GM19463 (cell line): Measurements from ENCODE around the gene RNGTT.
"Not testable (repeated sequence)": the region's sequence is repeated elsewhere in the genome, so short reads cannot be mapped to it uniquely, and the experiment has no call there.

Experiments
- ATAC-seq: cut with Tn5 transposase; IDR thresholded peaks from one replicate; pipeline ENCODE4 v1.9.1; 2021; ENCODE audit warnings: mild to moderate bottlenecking, moderate library complexity; ENCODE audit not compliant: unreplicated experiment

Gene RNGTT

GRCh38 chr6:88914895-88915598 is 48.4 kb downstream of the RNGTT start:
- no peak for ATAC-seq

DNA sequence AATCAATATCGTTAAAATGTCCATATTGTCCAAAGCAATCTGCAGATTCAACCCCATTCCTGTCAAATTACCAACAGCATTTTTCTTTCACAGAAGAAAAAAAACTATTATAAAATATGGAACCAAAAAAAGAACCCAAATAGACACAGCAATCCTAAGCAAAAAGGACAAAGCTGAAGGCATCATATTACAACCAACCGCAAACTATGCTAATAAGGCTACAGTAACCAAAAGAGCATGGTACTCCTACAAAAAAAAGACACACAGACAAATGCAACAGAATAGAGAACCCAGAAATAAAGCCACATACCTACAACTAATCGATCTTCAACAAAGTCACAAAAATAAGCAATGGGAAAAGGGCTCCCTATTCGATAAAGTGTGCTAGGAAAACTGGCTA is 49.2 kb downstream of the RNGTT start:
- ATAC-seq, result no peak

- ATAC-seq, result no peak
Measured at GRCh38 chr6:88913471-88913870, 49.9 kb downstream of the RNGTT start.

DNA sequence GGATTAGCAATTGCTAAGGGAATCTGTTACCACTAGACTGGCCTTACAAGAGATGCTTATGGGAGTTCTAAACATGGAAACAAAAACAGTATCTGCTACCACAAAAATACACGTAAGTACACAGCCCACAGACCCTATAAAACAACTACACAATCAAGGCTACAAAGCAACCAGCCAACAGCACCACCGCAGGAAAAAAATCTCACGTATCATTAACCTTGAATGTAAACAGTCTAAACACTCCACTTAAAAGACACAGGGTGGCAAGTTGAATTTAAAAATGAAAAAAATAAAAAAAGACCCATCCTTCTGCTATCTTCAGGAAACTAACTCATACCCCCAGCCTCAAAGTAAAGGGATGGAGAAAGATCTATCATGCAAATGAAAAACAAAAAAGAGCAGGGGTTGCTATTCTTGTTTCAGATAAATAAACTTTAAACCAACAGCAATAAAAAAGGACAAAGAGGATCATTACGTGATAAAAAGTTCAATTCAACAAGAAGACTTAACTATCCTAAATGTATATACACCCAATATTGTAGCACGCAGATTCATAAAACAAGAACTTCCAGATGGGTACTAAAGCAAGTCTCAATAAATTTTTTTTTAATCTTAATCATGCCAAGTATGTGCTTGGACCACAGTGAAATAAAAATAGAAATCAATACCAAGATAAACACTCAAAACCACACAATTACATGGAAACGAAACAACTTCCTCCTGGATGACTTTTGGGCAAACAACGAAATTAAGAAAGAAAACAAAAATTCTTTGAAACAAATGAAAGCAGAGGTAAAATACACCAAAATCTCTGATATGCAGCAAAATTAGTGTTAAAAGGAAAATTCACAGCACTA is 52.3 kb downstream of the RNGTT start:
- no peak for ATAC-seq

DNA sequence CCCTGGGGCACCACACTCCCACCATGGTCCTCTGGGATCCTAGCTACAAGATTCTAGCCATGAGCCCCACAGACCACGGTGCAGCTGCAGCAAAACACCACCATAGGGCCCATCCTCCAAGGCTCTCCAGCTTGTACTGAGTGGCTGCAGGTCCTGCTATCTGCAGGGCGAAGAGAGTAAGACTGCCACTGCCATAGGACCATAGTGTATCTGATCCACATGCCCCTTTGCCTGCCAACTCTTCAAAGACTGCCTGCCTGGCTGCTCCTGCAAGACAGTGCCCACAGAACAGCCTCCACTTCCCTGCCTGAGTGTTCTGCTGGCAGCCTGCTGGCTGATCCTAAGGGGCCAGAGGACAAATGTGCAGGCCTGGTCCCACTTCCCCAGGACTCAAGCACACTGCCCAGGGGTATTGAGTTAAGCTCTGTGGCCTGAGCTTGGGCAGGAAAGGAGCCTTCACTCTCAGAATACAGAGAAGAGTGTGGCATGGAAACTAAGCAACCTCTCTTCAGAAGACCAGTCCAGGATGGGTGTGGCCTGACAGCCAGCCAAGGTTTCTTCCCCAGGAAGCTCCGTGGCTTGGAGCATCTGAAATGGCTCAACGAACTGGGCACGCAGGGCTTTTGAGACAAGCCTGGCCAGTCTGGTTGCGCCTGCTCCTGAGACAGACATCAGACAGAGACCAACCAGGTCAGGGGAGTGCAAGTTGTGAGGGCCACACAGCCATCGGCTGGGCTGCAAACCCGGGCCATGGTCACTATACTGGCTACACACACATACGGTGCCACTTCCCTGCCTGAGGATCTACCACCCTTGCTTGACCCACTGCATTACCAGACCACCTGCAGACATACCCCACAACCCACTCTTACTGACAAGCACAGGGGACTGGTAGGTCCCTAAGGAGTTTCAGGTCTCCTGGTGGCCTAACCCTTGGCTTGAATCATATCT is 54.5 kb downstream of the RNGTT start:
- no peak for ATAC-seq

GRCh38 chr6:88907148-88907547 is 56.3 kb downstream of the RNGTT start:
- ATAC-seq, result not testable (repeated sequence)

- no peak for ATAC-seq
Measured at GRCh38 chr6:88899569-88900316, 63.7 kb downstream of the RNGTT start.

GRCh38 chr6:88895911-88896310 is 67.5 kb downstream of the RNGTT start:
- no peak for ATAC-seq

DNA sequence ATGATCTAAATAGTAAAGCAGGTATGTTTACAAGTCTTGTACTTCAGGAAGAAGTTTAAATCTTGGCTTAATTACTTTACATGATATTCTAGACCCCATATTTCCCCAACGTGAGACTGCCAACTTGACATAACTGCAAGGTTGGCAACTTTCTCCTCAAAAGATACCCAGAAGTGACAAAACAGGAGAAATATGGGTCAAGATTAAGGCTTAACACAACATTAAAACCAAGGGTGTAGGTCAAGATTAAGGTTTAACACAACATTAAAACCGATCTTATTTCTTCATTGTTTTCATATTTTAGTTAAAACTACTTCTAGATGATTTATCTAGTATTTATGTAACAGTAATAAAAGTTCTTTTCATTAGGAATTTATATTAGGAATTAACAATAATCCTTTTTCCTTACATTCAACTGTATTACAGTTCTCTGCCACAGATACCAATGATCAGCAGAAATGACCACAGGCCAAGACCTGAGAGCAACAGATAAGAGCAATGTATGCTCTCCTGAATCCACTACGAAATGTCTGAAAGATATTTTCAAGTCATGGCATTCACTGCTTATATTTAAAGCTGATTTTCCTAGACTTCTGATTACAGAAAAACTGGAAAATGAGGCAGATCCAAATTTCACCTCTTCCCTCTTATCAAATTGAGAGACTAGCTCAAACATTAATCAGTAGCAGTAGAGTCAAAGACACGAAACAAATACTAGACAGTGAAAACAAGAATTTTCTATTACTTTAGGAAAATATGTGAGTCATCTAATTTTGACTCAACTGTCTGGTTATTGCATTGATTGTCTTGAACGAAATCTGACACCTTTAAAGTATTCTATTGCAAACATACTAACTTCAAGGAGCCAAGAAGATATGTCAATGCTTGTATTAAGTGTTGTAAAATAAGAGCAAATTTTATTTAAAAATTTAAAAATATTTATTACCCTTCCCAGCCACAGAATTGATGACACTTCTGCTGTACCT is 72.3 kb downstream of the RNGTT start:
- ATAC-seq, result no peak

DNA sequence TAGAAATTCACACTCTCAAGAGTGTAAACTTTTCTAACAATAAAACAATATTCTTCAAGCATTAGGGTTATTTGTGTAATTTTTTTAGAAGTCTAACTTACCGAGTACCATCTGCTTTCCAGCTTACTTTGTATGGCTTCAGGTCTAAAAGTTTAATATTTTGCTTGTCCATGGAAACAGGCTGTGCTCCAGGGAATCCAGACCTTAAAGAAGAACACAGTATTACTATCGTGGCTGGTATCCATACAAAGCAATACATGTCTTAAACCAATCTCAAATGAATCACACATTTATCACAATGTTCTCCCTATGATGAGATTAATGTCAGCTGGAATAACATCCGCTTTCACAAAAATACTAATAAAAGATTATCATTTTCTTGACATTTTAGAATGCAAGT is 73.0 kb downstream of the RNGTT start:
- ATAC-seq, result no peak

DNA sequence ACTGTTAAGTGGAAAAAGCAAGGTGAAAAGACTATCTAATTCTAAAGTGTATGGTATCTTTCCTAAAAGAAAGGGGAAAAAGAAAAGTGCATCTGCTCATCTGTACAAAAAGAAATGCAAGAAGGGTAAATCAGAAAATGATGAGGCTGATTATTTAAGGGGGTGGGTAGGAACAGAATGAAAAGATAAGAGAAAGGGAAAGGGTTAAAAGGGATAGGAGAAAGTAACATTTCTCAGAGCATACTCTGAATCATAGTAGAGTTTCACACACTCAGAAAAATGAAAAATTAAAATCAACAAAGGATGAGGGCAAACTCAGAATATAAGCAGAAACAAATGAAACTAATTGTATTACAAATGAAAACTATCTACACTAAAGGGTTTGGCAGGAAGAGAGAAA is 79.1 kb downstream of the RNGTT start:
- ATAC-seq, result no peak

DNA sequence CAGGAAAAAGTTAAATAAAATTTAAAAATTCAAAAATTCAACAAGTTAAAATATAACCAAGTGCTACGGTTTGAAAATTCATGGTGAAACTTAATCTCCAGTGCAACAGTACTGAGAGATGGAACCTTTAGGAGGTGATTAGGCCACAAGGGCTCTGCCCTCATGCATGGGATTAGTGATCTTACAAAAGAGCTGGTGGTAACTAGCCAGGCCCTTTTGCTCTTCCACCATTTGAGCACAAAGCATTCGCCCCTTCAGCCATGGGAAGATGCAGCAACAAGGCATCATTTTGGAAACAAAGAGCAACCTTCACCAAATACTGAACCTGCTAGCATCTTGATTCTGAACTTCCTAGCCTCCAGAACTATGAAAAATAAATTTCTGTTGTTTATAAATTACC is 80.9 kb downstream of the RNGTT start:
- ATAC-seq, result no peak

- ATAC-seq, result no peak
Measured at GRCh38 chr6:88881451-88881850, 82.0 kb downstream of the RNGTT start.

GRCh38 chr6:88880021-88880420 is 83.4 kb downstream of the RNGTT start:
- no peak for ATAC-seq

DNA sequence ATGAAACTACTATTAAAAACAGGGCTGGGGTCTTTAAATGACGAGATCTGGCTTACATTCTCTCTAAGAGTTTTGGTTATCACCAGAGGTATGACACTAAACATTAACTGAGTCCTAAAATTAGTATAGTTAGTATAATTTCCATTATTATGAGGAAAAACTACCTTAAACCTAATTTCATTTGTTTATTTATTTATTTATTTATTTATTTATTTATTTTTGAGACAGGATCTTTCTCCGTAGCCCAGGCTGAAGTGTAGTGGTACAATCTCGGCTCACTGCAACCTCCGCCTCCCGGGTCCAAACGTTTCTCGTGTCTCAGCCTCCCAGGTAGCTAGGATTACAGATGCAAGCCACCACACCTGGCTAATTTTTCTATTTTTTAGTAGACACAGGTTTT is 85.5 kb downstream of the RNGTT start:
- ATAC-seq, result no peak

DNA sequence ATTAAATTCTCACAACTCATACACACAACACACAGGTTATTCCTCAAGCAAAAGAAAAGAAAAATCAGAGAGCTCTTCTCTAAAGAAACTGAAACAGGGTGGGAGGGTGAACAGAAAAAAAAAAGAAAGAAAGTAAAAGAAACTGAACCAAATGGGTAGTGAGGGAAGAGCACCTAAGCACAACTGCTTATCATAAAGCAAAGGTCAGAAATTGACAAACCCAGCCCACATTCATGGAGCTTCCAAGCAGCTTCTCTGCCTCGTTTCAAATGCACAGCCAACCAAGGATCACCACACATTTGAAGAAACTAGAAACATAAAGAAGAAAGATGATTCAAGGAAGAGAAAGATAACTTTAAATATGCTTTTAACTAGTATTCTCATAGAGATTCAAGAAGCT is 90.5 kb downstream of the RNGTT start:
- ATAC-seq, result no peak

GRCh38 chr6:88871498-88871897 is 91.9 kb downstream of the RNGTT start:
- no peak for ATAC-seq

- ATAC-seq, result no peak
Measured at GRCh38 chr6:88870717-88871330, 92.6 kb downstream of the RNGTT start.
